Cardiac fibroblast (primary cell): ENCODE data around the gene CDHR3.

Experiments
- DNase-seq, 2 donors: peaks; one replicate each; pipeline versions ENCODE4 v3.0.0 to v3.0.0-alpha.2; 2010; ENCODE audit warnings: low read depth in 2 of 2
- H3K4me3 ChIP-seq, 2 donors: replicated peaks in 1 of 2; 1 replicate in 1 of 2; 2 replicates in 1 of 2; pipeline ENCODE4 v1.5.1; 2011; ENCODE audit warnings: low read depth in 2 of 2, low read length in 2 of 2, mild to moderate bottlenecking in 2 of 2, moderate library complexity in 1 of 2
- CTCF ChIP-seq: IDR thresholded peaks from one replicate; pipeline ENCODE4 v1.5.1; 2011; ENCODE audit warnings: low read depth, mild to moderate bottlenecking, low read length, inconsistent platforms

Gene CDHR3

GRCh38 chr7:105931179-105931578 is 31.9 kb upstream of the CDHR3 start:
- no peak for TF ChIP-seq CTCF
- DNase-seq: no peak
- H3K4me3 ChIP-seq: no peak overlapping the region

GRCh38 chr7:105932835-105933477 is 30.1 kb upstream of the CDHR3 start:
- TF ChIP-seq CTCF: no peak
- DNase-seq: peak; percentile 84 to 86
- no peak overlapping the region for H3K4me3 ChIP-seq

GRCh38 chr7:105934572-105935185 is 28.4 kb upstream of the CDHR3 start:
- no peak overlapping the region for H3K4me3 ChIP-seq
- peak; percentile 39 for TF ChIP-seq CTCF
- peak; percentile 66 to 79 for DNase-seq

- no peak for TF ChIP-seq CTCF
- no peak for DNase-seq
- no peak overlapping the region for H3K4me3 ChIP-seq
These were observed 27.8 kb upstream of the CDHR3 start for GRCh38 chr7:105935250-105935649.

GRCh38 chr7:105937411-105937810 is 25.7 kb upstream of the CDHR3 start:
- no peak for DNase-seq
- H3K4me3 ChIP-seq: no peak overlapping the region
- TF ChIP-seq CTCF: no peak

GRCh38 chr7:105940109-105940508 is 23.0 kb upstream of the CDHR3 start:
- DNase-seq: no peak
- no peak for TF ChIP-seq CTCF
- no peak overlapping the region for H3K4me3 ChIP-seq
